ENCODE results near the gene GBP7.

The GBP7 gene

DNA sequence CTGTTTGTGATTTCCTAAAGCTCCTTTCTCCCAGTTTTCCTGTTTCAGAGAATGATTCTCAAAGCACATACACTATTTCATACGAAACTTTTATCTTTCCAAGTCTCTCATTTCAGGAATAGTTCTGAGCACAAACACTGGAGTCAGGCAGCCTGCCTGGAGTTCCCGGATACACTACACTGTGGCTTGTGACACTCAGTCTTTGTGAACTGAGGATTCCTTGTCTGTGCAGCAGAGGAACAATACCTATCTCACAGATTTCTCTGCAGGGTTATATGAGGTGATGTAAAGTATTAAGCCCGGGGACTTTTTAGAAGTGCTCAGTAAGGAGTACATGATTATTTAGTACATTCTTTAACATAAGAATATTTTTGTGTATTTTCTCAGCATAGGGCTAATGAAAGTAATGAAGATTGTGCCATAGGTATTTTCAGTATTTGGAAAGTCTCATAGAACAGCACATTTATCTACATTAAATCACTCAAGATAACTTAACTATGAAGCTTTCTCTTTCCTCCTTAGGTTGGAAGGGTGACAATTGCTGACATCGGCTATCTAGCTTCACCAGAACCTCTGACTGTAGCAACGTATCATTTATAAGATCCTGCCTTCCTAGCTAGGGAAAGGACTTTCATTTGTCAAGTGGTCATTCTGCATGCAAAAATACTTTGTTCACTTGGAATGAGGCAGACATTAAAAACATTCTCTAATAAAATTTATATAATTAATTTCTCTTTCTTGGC lies 62.8 kb downstream of the GBP7 start:
- DNase-seq = no peak

GRCh38 chr1:89104687-89105086 lies 71.1 kb downstream of the GBP7 start:
- no peak for DNase-seq

- DNase-seq = no peak
These were observed 71.7 kb downstream of the GBP7 start for GRCh38 chr1:89104147-89104546.

- no peak for DNase-seq
These were observed 73.8 kb downstream of the GBP7 start for GRCh38 chr1:89102021-89102420.

DNA sequence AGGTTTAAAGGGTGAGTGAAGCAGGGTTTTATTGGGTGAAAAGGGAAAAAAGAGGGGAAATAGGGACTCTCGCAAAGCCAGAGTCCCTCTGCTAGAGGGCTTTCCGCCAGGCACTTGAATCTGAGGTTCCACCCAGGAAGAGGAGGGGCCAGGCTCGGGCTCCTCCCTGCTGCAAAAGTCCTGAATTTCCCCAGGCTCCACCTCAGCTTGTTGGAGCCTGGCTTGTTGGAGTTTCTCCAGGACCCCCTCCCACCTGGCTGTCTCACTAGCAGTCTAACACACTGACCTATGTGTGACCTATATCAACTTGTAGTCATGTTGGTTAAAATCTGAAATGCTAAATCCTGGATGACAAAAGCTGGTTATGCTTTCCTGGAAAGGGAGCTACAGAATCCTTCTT lies 75.4 kb downstream of the GBP7 start:
- DNase-seq = no peak

- DNase-seq = no peak
These were observed 76.9 kb downstream of the GBP7 start for GRCh38 chr1:89098857-89099256.

GRCh38 chr1:89095737-89096136 lies 80.1 kb downstream of the GBP7 start:
- no peak for DNase-seq

- no peak for DNase-seq
These were observed 85.8 kb downstream of the GBP7 start for GRCh38 chr1:89089962-89090361.

DNA sequence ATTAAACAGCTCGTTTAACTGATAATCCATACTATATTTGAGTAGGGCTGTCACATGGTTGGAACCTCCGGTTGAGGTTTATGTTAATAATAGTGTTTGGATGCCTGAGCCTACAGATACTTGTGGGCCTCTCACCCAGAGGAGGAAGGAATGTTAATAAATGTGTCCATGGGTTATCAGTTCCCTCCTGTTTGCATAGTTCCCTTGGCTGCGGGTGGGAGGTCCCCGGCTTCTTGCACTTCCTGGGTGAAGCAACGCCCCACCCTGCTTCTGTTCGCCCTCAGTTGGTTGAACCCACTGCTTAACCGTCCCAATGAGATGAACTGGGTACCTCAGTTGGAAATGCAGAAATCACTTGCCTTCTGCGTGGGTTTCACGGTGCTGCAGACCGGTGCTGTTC lies 87.2 kb downstream of the GBP7 start:
- DNase-seq = no peak

- no peak for DNase-seq
These were observed 88.6 kb downstream of the GBP7 start for GRCh38 chr1:89087241-89087640.

DNA sequence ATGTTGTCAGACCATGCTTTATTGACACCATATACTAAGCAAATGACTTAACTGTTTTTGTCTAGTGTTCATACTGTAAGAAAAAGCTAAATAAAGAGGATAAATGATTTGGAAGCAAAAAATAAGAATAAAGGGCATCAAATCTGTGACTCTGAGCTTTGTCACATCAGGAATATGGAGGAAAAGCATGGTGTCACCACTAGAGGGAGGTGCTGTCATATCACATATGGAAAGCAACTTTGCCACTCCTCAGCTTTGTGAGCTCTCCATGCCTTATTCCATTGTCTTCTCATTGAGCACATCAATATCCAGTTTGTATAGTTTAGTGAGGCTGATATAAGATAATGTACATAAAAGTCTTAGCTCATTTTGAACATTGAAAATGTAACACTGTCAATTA lies 90.0 kb downstream of the GBP7 start:
- no peak for DNase-seq
